CD14-positive monocyte (primary cell): ENCODE data around the gene RPS6KL1. TPM values are rescaled to one million over a fixed set of nuclear protein-coding genes. Genes with fewer than 3 reads are reported as not detected.
A peak's percentile ranks its signal among the peaks of the same experiment; 100 is the strongest.

Experiments
- DNase-seq, 3 donors: peaks; one replicate each; pipeline ENCODE4 v3.0.0-alpha.2; 2011 to 2022
- H2AFZ ChIP-seq: 2 replicates; pipeline ENCODE4 v1.6.0; 2012; ENCODE audit warnings: mild to moderate bottlenecking, low read depth, low read length, inconsistent platforms; ENCODE audit not compliant: insufficient read depth, poor library complexity, severe bottlenecking
- H3K27ac ChIP-seq, 2 donors: 1 replicate in 1 of 2; 2 replicates in 1 of 2; pipeline ENCODE4 v1.5.1; 2012 to 2013; ENCODE audit warnings: low read length in 2 of 2, control low read depth in 1 of 2, inconsistent platforms in 1 of 2, low read depth in 1 of 2, mild to moderate bottlenecking in 1 of 2
- H3K27me3 ChIP-seq, 2 donors: one replicate each; pipeline versions ENCODE4 v1.6.0 to v1.6.1; 2011 to 2013; ENCODE audit warnings: low read length in 2 of 2; ENCODE audit not compliant: control insufficient read depth in 2 of 2, insufficient read depth in 2 of 2
- H3K36me3 ChIP-seq, 2 donors: replicated peaks in 1 of 2; 1 replicate in 1 of 2; 2 replicates in 1 of 2; pipeline versions ENCODE4 v1.5.1 to v1.6.1; 2012 to 2013; ENCODE audit warnings: low read length in 2 of 2, control low read depth in 1 of 2, inconsistent platforms in 1 of 2, mild to moderate bottlenecking in 1 of 2; ENCODE audit not compliant: insufficient read depth in 2 of 2, control insufficient read depth in 1 of 2
- H3K4me1 ChIP-seq, 2 donors: 1 replicate in 1 of 2; 2 replicates in 1 of 2; pipeline versions ENCODE4 v1.5.1 to v1.6.1; 2012 to 2013; ENCODE audit warnings: low read length in 2 of 2, control low read depth in 1 of 2, inconsistent platforms in 1 of 2, mild to moderate bottlenecking in 1 of 2, moderate library complexity in 1 of 2; ENCODE audit not compliant: insufficient read depth in 2 of 2, control insufficient read depth in 1 of 2
- H3K4me2 ChIP-seq: replicated peaks from 2 replicates; pipeline ENCODE3; 2012; ENCODE audit warnings: low read length, moderate library complexity, mild to moderate bottlenecking; ENCODE audit not compliant: poor library complexity, severe bottlenecking; ENCODE audit errors: extremely low read depth
- H3K4me3 ChIP-seq, 3 experiments: fragments of 200-600 bp in 1 of 3; sonication (generic) in 1 of 3; replicated peaks in 1 of 3; 1 replicate in 2 of 3; 2 replicates in 1 of 3; pipeline ENCODE4 v1.5.1; 2011 to 2013; ENCODE audit warnings: low read length in 3 of 3, mild to moderate bottlenecking in 3 of 3, control low read depth in 2 of 3, low read depth in 2 of 3, inconsistent platforms in 1 of 3, moderate library complexity in 1 of 3
- H3K79me2 ChIP-seq: 2 replicates; pipeline ENCODE4 v1.6.0; 2012; ENCODE audit warnings: mild to moderate bottlenecking, control low read depth, inconsistent platforms, low read length, moderate library complexity; ENCODE audit not compliant: insufficient read depth
- H3K9ac ChIP-seq: 2 replicates; pipeline ENCODE4 v1.6.0; 2017; ENCODE audit warnings: low read length, mild to moderate bottlenecking; ENCODE audit not compliant: insufficient read depth, poor library complexity, severe bottlenecking
- H3K9me3 ChIP-seq, 2 donors: replicated peaks in 1 of 2; 1 replicate in 1 of 2; 2 replicates in 1 of 2; pipeline versions ENCODE4 v1.5.1 to v1.6.1; 2012 to 2013; ENCODE audit warnings: low read length in 2 of 2, control low read depth in 1 of 2; ENCODE audit not compliant: control insufficient read depth in 1 of 2, insufficient read depth in 1 of 2
- H4K20me1 ChIP-seq: 2 replicates; pipeline ENCODE4 v1.6.0; 2012; ENCODE audit warnings: mild to moderate bottlenecking, low read length, control low read depth, moderate library complexity; ENCODE audit not compliant: insufficient read depth
- H3K27ac Mint-ChIP-seq, 7 donors: one replicate each; pipeline ENCODE4 v1.8.0; 2020; ENCODE audit warnings: mild to moderate bottlenecking in 7 of 7, mixed read lengths in 7 of 7, moderate library complexity in 6 of 7, inconsistent platforms in 2 of 7
- H3K27me3 Mint-ChIP-seq, 3 donors: one replicate each; pipeline ENCODE4 v1.8.0; 2021 to 2022; ENCODE audit warnings: low read depth in 3 of 3, mild to moderate bottlenecking in 3 of 3, mixed read lengths in 3 of 3, moderate library complexity in 3 of 3, inconsistent platforms in 1 of 3
- H3K36me3 Mint-ChIP-seq, 2 donors: one replicate each; pipeline ENCODE4 v1.8.0; 2020; ENCODE audit warnings: mixed read lengths in 2 of 2, inconsistent platforms in 1 of 2, mild to moderate bottlenecking in 1 of 2
- H3K4me1 Mint-ChIP-seq: one replicate; pipeline ENCODE4 v1.8.0; 2020; ENCODE audit warnings: mild to moderate bottlenecking, mixed read lengths
- H3K4me3 Mint-ChIP-seq, 2 donors: one replicate each; pipeline ENCODE4 v1.8.0; 2020; ENCODE audit warnings: mild to moderate bottlenecking in 2 of 2, mixed read lengths in 2 of 2, moderate library complexity in 1 of 2
- H3K9me3 Mint-ChIP-seq, 7 donors: one replicate each; pipeline ENCODE4 v1.8.0; 2020 to 2022; ENCODE audit warnings: mixed read lengths in 7 of 7, mild to moderate bottlenecking in 6 of 7, moderate library complexity in 6 of 7, inconsistent platforms in 2 of 7
- WGBS: methylation state at CpG from one replicate; pipeline ENCODE4 v1.1.5; 2013; ENCODE audit warnings: missing lambda C conversion rate; ENCODE audit not compliant: insufficient coverage; 5-methylcytosine and 5-hydroxymethylcytosine counted together
- intact Hi-C, 2 donors: fragments of 100-400 bp; cut with micrococcal nuclease; formaldehyde crosslinking; loops; one replicate each; pipeline versions ENCODE4 v1.15.0 to v1.15.1; 2023
- polyA plus RNA-seq, 3 donors: library from polyadenylated mRNA; depleted of rRNA in 1 of 3; unstranded in 2 of 3; stranded (reverse) in 1 of 3; fragments of 300-500 nt in 2 of 3; fragments of >200 nt in 1 of 3; fragmentation: Illumina TruSeq in 2 of 3; gene quantifications; 1 replicate in 2 of 3; 2 replicates in 1 of 3; pipeline ENCODE4 v1.2.3, GENCODE V29; 2012 to 2021
- TF ChIP-seq, protein P1 (sequence below): fragments of 200-600 bp; IDR thresholded peaks from one replicate; pipeline ENCODE4 v1.8.0; 2022; ENCODE audit warnings: antibody characterized with exemption, mild to moderate bottlenecking

RPS6KL1 gene
- polyA plus RNA-seq, 3 donors = 0.13 TPM; not detected in 2

DNA sequence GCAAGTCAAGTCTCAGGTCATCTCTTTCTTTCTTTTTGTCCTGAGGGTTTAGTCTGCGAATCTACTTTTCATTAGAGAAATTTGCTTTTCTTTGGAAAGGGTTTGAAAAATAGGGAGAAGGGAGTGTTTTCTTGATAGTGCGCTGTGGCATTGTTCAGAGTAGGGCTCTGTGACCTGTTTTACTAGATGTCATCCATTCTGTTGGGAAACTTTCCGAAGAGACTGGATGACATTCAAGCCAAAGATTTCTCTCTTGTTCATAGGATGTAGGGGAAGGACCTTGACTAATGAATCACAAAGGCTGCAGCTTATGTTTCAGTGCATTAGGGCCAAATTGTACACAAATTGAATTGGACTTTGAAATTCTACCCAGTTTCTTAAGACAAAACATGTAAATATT is 26.7 kb downstream of the RPS6KL1 start:
- peaks cover 94 to 99% of the 10 kb centered on the region in 2 donors for H3K36me3 Mint-ChIP-seq
- no peak overlapping the region for H3K27ac Mint-ChIP-seq

DNA sequence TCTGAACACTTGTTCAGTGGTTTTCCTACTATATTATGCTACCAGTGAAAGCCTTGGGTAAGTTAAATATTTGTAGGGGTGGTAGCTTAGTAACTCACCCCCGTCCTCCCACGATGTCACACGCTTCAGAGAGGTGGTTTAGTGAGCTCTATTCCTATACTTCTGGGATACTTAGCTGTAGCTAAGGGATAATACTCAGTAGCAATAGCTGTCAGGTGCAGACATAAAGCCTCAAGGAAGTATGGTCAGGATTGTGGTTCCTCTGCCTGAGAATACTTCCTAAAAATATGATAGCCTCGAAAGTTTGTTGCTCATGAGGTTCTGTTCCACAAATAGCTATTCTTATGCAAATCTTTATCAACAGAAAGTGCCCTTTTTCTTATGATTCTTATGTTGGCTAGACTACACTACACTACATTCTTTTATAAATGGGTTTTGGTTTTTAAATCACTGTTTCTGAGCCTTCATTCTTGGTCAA is 29.4 kb downstream of the RPS6KL1 start:
- Histone ChIP-seq H3K9ac (no peak overlapping the region), H3K27me3 (no peaks in the 10 kb centered on the region), H3K4me1 (peaks cover 26% of the 10 kb centered on the region in 2 donors), H3K4me3 (no peak overlapping the region), H3K4me2 (no peak overlapping the region), H3K9me3 (no peaks in the 10 kb centered on the region), H2AFZ (no peak overlapping the region), H4K20me1 (peaks cover 71% of the 10 kb centered on the region), H3K36me3 (peaks cover 89 to 99% of the 10 kb centered on the region in 2 donors), H3K79me2 (peaks cover 16% of the 10 kb centered on the region), H3K27ac (peak overlapping the region in 1 of 2 donors; percentile 72)
- intact Hi-C loops = no loop called here
- H3K36me3 Mint-ChIP-seq = peaks cover 88 to 98% of the 10 kb centered on the region in 2 donors
- H3K27ac Mint-ChIP-seq = peak overlapping the region in 4 of 7 donors; percentile 43 to 85 (median 60)
- H3K9me3 Mint-ChIP-seq = no peaks in the 10 kb centered on the region
- DNase-seq = peak; percentile 16 to 30 (median 27)
- H3K4me3 Mint-ChIP-seq = no peak overlapping the region
- no CpG with 5 or more reads among the region's 4 CpGs for WGBS
- TF ChIP-seq, protein P1, sequence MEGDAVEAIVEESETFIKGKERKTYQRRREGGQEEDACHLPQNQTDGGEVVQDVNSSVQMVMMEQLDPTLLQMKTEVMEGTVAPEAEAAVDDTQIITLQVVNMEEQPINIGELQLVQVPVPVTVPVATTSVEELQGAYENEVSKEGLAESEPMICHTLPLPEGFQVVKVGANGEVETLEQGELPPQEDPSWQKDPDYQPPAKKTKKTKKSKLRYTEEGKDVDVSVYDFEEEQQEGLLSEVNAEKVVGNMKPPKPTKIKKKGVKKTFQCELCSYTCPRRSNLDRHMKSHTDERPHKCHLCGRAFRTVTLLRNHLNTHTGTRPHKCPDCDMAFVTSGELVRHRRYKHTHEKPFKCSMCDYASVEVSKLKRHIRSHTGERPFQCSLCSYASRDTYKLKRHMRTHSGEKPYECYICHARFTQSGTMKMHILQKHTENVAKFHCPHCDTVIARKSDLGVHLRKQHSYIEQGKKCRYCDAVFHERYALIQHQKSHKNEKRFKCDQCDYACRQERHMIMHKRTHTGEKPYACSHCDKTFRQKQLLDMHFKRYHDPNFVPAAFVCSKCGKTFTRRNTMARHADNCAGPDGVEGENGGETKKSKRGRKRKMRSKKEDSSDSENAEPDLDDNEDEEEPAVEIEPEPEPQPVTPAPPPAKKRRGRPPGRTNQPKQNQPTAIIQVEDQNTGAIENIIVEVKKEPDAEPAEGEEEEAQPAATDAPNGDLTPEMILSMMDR = no peak
- peaks cover 0 to 3% (median 0%) of the 10 kb centered on the region in 3 donors for H3K27me3 Mint-ChIP-seq
- H3K4me1 Mint-ChIP-seq = peaks cover 28% of the 10 kb centered on the region

More for the DNA sequence above, 26.7 kb downstream of the RPS6KL1 start:
- Mint-ChIP-seq H3K4me1 (peaks cover 28% of the 10 kb centered on the region), H3K27me3 (peaks cover 0 to 3% (median 0%) of the 10 kb centered on the region in 3 donors), H3K4me3 (no peak overlapping the region), H3K9me3 (no peaks in the 10 kb centered on the region)
- H3K9ac ChIP-seq = no peak overlapping the region
- H3K4me2 ChIP-seq = no peak overlapping the region
- no peak overlapping the region for H3K4me3 ChIP-seq
- H3K4me1 ChIP-seq = peaks cover 26% of the 10 kb centered on the region in 2 donors
- no peak overlapping the region for H3K27ac ChIP-seq
- intact Hi-C loops = no loop called here
- TF ChIP-seq, protein P1 = no peak
- no peak for DNase-seq
- H3K27me3 ChIP-seq = no peaks in the 10 kb centered on the region
- WGBS = 100% methylated on average over 1 of the region's 3 CpGs
- H3K79me2 ChIP-seq = peaks cover 8% of the 10 kb centered on the region
- peaks cover 47% of the 10 kb centered on the region for H4K20me1 ChIP-seq
- no peaks in the 10 kb centered on the region for H3K9me3 ChIP-seq
- no peak overlapping the region for H2AFZ ChIP-seq
- peaks cover 94 to 99% of the 10 kb centered on the region in 2 donors for H3K36me3 ChIP-seq
